UCSD-AML1 (cell line): Measurements from ENCODE around the gene MKRN2.
"Not testable (repeated sequence)": the region's sequence is repeated elsewhere in the genome, so short reads cannot be mapped to it uniquely, and the experiment has no call there.

Experiments
- DNase-seq: peaks from one replicate; lab custom pipeline; 2025; ENCODE audit not compliant: unreplicated experiment; lab: John Stamatoyannopoulos, UW

MKRN2 gene

DNA sequence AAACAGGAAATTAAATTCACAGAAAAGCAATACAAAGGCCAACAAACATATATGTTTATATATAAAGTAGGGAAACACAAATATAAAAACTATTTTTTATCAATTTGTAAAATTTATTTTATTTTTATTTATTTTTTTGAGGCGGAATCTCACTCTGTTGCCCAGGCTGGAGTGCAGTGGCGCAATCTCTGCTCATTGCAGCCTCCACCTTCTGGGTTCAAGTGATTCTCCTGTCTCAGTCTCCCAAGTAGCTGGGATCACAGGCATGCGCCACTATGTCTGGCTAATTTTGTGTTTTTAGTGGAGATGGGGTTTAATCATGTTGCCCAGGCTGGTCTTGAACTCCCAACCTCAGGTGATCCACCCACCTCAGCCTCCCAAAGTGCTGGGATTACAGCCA lies 68.1 kb downstream of the MKRN2 start:
- DNase-seq = not testable (repeated sequence)

DNA sequence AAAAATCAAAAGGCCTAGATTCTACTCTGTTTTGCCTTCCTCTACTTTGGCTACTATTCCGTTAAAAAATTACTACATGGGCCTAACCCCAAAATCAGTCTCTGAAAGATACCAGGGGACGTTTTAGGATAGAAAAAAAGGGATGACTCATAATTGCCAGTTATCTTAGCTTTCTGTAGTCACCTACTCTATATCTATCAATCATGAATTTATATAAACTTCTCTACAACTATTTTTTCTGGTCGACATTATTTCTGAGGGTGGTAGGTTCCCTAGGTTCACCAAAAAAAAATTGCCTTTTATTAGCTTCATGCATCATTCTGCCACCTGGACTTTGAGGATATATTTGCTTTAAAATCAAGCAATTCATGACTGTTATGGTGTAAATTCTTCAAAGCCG lies 70.5 kb downstream of the MKRN2 start:
- DNase-seq = no peak

DNA sequence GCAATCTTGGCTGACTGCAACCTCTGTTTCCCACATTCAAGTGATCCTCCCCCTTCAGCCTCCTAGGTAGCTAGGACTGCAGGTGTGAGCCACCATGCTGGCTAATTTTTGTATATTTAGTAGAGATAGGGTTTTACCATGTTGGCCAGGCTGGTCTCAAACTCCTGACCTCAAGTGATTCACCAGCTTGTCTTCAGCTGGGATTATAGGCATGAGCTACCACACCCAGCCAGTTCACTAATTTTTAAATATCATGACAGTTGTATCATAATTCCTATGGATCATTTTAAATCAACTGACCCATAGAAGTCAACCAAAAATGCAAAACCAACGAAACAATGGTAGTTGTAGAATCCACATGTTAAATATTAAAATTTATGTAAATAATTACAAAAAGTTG lies 71.9 kb downstream of the MKRN2 start:
- no peak for DNase-seq

DNA sequence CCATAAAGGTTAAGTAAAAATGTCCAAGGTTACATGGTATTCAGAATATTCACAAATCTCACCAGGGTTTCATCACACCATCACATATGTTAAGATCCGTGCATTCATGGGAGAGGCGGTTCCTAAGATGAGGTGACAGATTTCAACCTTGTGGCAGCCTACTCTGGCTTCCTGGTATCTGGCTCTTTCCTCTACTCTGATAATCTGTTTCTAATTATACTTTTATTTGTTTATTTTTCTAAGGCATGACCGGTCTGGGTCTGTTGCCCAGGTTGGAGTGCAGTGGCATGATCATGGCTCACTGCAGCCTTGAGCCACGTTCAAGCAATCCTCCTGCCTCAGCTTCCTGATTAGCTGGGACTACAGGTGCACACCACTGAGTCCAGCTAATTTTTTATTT lies 72.7 kb downstream of the MKRN2 start:
- DNase-seq = no peak

DNA sequence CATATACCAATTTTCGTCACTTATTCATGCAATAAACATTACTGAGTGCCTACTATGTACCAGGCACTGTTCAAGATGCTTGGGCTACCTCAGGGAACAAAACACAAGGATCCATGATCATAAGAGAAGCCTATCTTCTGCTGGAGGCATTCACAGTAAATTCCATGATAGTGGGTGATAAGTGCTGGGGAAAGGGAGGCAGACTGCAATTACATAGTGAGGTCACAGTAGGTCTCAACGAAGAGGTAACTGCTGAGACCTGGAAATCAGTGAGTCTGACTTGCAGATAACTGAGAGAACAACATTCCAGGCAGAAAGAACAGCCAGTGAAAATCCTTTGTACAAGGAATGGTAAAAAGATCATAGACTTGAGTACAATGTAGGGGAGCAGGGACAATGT lies 73.4 kb downstream of the MKRN2 start:
- DNase-seq = no peak

DNA sequence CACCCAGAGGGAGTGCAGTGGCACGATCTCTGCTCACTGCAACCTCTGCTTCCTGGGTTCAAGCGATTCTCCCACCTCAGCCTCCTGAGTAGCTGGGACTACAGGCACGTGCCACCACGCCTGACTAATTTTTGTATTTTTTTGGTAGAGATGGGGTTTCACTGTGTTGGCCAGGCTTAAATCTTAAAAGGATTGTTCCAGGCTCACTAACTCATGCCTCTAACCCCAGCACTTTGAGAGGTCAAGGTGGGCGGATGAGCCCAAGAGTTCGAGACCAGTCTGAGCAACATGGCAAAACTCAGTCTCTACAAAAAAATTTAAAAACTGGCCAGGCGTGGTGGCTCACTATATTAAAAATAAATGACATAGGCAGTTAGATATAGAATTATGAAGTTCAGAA lies 74.0 kb downstream of the MKRN2 start:
- DNase-seq = not testable (repeated sequence)

DNA sequence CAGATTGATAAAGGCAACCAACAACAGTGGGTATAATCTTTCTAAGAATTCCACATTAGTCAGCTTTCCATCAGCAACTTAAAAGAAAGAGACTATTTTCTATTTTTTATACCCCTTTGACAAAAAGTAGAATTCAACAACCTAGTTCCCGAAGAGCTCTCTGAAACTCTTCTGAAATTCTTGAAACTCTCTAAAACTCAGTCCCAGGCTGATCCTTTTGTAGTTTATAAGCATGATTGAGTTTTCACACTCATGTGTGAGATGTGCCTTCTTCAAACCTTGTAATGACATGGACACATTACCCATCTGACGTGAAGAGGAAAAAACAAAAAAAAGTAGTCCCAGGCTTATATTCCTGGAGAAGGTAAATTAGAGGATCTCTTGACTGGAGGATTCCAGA lies 75.6 kb downstream of the MKRN2 start:
- DNase-seq = no peak

DNA sequence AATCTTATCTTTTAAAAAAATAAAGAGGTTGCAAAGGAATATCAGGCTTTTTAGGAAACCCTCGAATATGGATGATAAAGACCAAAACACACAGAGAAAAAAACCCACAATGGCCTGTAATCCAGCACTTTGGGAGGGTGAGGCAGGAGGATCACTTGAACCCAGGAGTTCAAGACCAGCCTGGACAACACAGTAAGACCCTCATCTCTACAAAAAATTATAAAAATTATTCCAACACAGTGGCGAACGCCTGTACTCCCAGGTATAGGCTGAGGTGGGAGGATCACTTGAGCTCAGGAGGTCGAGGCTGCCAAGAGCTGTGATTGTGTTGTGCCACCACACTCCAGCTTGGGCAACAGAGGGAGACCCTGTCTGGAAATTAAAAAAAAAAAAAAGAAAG lies 76.2 kb downstream of the MKRN2 start:
- DNase-seq = no peak
